NCI-H748 (cell line): ENCODE results near the gene FARS2.
"Not testable (repeated sequence)": the region's sequence is repeated elsewhere in the genome, so short reads cannot be mapped to it uniquely, and the experiment has no call there.

Source experiments
- DNase-seq: peaks from one replicate; lab custom pipeline; 2025; ENCODE audit not compliant: unreplicated experiment; lab: John Stamatoyannopoulos, UW

Gene FARS2

GRCh38 chr6:5772408-5773120, 511.3 kb downstream of the FARS2 start:
- no peak for DNase-seq

- no peak for DNase-seq
Measured at GRCh38 chr6:5776104-5776503, 514.8 kb downstream of the FARS2 start.

GRCh38 chr6:5776706-5777390, 515.5 kb downstream of the FARS2 start:
- DNase-seq = no peak

GRCh38 chr6:5778317-5778857, 517.1 kb downstream of the FARS2 start:
- DNase-seq = no peak

GRCh38 chr6:5778906-5779305, 517.6 kb downstream of the FARS2 start:
- no peak for DNase-seq

- no peak for DNase-seq
Measured at GRCh38 chr6:5781019-5781418, 519.7 kb downstream of the FARS2 start.

GRCh38 chr6:5781966-5782556, 520.7 kb downstream of the FARS2 start:
- no peak for DNase-seq

GRCh38 chr6:5782783-5783547, 521.7 kb downstream of the FARS2 start:
- peak; percentile 32 for DNase-seq

GRCh38 chr6:5783584-5784089, 522.3 kb downstream of the FARS2 start:
- no peak for DNase-seq

GRCh38 chr6:5785249-5785648, 523.9 kb downstream of the FARS2 start:
- DNase-seq = no peak

GRCh38 chr6:5786321-5786968, 525.1 kb downstream of the FARS2 start:
- no peak for DNase-seq

GRCh38 chr6:5786969-5787720, 525.8 kb downstream of the FARS2 start:
- peak; percentile 48 for DNase-seq

- not testable (repeated sequence) for DNase-seq
Measured at GRCh38 chr6:5789426-5789825, 528.1 kb downstream of the FARS2 start.

GRCh38 chr6:5796555-5796954, 535.2 kb downstream of the FARS2 start:
- not testable (repeated sequence) for DNase-seq

GRCh38 chr6:5806406-5806805, 545.1 kb downstream of the FARS2 start:
- DNase-seq = not testable (repeated sequence)

GRCh38 chr6:5809450-5809849, 548.1 kb downstream of the FARS2 start:
- DNase-seq = no peak

- no peak for DNase-seq
Measured at GRCh38 chr6:5811997-5812396, 550.7 kb downstream of the FARS2 start.

- no peak for DNase-seq
Measured at GRCh38 chr6:5813625-5814027, 552.3 kb downstream of the FARS2 start.

- no peak for DNase-seq
Measured at GRCh38 chr6:5814116-5814515, 552.8 kb downstream of the FARS2 start.

GRCh38 chr6:5814901-5815300, 553.6 kb downstream of the FARS2 start:
- no peak for DNase-seq
